HG03135 (cell line): ENCODE results near the gene IRS2.

Experiments used
- ATAC-seq: cut with Tn5 transposase; IDR thresholded peaks from one replicate; pipeline ENCODE4 v1.9.1; 2021; ENCODE audit warnings: mild to moderate bottlenecking, moderate library complexity; ENCODE audit not compliant: unreplicated experiment

Gene IRS2

DNA sequence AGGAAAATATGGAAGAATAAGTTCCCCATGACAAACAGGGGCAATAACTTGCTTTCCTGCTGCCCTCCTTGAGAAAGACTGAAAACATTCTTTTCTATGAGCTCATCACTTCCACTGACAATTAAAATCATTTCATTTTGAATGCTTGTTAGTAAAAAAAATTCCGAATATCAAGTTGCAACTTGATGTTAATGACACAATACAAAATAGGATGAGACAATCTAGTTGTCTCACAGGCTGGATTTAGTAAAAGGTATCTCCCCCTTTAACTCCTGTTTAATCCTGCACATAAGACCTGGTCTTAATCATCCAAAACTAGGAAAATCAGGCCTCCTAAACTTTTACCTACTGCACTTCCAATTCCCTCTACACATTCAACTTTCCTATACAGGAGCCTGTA, 24.7 kb downstream of the IRS2 start:
- ATAC-seq: no peak

GRCh38 chr13:109760951-109761350, 25.4 kb downstream of the IRS2 start:
- no peak for ATAC-seq

DNA sequence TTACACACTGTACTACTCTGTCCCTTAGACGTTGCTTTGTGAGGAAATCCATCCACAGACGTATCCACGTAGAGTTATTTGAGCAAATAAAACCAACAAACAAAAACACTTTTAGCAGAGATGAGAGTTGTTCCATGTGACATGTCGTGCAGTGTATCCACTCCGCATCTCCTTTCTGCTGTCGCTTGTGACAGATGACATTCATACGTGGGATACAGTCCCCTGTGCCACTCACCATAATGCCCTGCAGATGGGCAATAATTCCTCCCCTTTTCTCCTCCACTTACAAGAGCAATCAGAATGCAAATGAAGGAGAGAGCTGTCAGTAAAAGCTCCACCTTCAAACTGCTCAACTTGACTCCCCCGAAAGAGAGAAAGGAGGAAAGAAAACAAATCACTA, 26.0 kb downstream of the IRS2 start:
- ATAC-seq: no peak

DNA sequence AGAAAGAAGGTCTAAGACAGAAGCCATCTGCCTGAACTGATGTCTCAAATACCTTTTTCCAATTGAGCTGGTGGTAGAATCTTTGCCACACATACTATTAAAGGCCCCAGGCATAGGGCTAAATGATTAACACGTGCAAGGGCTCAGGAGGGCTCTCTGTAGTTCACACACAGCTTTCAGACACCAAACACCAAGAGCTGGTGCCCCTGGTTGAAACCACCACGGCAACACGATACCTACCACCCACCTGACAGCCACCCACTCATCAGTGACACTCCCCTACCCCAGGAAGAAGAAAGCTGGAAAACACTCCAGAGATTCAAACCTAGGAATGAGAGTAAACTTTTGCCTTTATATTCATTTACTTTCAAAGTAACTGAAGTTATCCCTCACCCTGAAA, 26.8 kb downstream of the IRS2 start:
- ATAC-seq: no peak

DNA sequence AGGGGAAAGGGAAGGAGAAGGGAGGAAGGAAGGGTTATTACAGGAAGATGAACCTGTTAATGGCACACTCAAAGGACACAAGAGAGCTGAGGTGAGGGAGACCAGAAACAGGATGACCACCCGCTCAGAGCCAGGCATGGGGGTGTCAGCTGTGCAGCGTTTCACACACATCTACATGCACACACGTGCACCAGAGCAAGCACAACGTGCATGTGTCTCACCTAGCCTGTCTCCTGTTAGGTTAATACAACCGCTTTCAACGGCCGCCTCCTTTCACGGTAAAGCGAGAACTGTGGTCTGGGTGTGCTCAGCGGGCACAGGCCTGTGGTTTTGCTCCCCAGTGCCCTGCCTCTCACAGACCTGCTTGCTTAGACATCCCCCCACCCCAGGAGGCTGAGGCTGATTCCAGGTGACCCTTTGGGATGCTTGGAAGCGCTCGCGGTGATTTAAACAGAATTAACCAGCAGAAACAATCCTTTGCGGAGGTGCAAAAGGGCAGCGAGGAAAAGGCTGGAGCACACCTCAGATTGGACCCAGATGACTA, 27.4 kb downstream of the IRS2 start:
- ATAC-seq: no peak

DNA sequence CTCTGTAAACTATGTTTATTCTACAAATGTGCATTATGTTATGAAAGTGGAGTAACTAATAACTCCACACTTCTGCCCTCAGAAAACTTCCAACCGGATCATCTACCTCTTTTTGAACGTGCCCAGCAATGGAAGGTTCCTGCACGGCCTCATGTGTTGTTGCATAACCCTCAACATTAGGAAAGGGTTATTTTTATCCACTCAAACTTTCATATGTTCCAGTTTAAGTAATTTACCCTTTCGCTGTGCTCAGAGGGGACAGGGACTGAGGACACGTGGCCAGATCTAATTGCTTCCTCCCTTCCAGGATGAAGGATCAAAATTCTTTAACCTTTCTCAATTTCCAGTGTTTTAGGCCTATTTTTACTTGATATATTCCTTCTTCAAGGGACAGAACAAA, 29.6 kb downstream of the IRS2 start:
- no peak for ATAC-seq

DNA sequence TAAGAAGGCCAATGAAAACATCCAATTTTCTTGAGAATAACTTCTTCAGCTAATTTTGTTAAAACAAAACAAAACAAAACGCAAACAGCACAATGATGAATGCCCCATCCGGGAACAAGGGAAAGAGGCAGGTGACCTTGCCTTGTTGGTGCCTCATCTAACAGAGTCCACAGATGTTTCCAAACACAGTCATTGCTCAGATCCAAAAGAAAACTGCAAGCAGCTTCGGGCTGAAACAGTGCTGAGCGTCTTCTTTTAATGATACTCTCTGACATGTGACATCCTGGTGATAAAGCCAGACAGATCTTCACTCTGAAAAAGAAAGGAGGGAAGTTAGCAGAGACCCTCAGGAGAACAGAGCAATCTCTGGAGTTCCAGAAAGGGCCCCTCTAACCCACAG, 30.4 kb downstream of the IRS2 start:
- ATAC-seq: no peak

DNA sequence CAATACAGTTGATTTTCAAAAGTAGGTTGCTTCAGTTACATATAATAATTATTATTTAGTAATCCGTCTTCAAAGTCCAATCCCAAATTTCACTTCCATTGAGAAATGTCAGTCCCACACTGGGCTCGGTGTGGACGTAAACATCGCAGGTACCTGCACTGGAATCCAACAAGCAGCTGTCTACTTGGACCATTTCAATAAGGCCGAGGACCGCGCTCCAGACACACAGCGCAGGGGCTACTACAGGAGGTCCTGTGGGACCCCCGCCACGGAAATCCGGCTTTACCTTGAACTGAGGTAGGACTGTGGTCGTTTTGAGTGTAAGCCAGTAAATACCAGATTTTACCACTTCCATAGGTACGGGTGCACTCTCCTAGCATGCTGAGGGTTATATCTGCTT, 30.8 kb downstream of the IRS2 start:
- no peak for ATAC-seq

DNA sequence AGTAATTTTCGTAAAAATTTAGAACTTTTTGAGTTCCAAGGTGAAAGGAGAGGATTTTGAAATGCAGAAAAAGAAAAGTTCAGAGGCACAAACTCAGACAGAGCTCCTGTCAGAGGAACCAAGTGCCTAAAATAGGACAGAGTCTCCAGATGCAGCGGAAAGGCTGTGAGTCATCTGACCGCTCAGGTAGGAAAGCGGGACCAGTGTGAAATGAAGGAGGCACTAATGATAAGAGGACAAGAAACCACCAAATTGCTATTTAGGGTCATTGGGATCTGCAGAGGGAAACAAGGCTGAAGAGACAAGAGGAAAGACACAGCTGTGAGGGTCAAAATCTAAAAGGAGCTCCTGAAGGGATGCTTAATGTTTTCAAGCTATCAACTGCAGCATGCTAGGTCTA, 34.9 kb downstream of the IRS2 start:
- no peak for ATAC-seq

GRCh38 chr13:109750221-109750775, 36.1 kb downstream of the IRS2 start:
- ATAC-seq: no peak

DNA sequence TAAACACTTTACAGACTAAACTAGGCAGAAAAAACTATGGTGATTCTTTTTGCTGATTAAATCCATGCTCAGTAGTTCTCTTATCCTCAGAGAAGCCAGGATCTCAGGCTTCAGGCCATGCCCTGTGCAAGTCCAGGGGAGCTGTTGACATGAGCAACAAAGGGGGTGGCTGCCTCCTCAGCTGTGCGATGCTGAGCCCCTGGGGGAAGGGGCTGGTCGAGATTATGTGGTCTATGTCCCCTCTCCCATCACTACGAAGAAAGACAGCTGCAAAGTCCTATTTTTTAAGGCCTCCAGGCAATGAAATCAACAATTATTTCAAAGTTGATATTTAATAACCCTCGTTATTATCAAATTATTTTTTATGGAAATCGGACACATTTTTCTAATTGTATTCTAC, 37.0 kb downstream of the IRS2 start:
- no peak for ATAC-seq

GRCh38 chr13:109748677-109749076, 37.7 kb downstream of the IRS2 start:
- no peak for ATAC-seq

DNA sequence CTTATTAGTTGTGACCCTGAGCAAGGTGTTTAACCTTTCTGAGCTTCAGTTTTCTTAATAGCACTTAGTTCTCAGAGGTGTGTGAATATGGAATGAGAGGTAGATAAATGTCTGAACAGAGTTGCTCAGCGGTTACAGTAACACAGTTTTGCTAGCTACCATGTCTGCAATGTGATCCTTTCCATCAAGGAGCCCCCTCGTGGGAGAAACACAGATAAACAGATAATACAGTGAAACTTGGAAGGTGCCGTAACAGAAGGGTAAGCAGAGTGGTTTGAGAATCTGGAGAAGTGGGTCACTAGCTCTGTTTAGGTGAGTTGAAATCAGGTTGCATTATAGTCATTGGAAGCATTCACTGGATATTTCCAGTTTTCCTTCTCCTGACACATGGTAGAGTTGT, 38.9 kb downstream of the IRS2 start:
- no peak for ATAC-seq

DNA sequence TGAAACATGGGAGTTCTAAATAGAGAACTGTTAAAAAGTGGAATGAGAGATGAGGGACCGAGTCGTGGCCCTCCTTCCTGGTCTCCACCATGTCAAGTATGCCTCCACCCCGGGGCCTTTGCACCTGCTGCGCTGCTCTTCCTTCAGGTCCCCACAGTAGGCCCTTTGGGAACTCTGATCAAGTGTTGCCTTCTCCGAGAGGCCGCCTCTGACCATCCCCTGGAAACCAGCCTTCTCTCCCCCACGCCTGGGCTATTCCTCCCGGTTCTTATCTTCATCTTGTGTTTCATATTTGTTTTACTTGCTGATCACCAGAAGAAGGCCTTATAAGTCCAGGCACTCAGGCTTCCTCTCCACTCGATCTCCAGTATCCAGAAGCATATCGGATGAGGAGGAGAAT, 40.0 kb downstream of the IRS2 start:
- ATAC-seq: no peak

DNA sequence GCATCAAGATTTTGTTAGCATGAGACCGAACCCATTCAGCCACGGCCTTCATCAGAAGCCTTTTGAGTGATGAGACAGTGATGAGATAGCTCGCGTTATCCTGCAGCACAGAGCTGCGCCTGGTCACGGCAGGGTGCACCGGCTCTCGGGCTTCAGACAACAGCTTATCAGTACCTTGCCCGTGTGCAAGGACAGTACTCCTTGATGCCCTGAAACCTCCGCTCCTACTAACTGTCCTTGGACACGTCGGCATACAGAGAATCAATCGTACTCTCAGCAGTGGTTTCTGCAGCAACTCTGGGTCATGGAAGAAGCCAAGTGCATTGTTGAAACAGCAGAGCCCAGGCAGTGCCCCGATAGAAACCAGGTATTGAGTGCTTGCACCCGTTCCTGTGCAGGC, 40.7 kb downstream of the IRS2 start:
- ATAC-seq: no peak

GRCh38 chr13:109745060-109745459, 41.3 kb downstream of the IRS2 start:
- no peak for ATAC-seq

DNA sequence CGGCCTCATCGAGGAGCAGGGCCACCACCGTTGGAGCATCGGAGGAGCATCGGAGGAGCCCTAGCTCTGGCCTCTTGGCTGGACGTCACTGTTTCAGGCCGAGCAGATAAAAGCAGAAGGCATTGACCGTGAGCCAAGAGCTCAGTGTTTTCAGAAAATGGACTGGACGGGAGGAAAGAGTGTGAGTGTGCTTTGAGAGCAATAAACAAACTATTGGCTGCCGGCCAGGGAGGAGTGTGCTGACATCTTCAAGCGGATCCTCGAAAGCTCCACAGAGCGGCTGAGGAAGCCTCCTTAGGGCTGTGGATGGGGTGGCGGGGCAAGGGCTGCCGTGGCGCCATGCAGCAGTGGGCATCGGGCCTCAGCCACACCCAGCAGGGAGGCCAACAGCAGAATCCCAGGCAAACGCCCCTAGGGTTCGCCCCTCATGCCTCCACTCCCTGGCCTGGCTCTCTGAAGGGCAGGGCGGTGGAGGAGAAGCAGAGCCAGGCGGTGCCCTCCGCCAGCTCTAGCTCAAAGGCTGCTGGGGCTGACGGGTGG, 41.8 kb downstream of the IRS2 start:
- ATAC-seq: no peak

DNA sequence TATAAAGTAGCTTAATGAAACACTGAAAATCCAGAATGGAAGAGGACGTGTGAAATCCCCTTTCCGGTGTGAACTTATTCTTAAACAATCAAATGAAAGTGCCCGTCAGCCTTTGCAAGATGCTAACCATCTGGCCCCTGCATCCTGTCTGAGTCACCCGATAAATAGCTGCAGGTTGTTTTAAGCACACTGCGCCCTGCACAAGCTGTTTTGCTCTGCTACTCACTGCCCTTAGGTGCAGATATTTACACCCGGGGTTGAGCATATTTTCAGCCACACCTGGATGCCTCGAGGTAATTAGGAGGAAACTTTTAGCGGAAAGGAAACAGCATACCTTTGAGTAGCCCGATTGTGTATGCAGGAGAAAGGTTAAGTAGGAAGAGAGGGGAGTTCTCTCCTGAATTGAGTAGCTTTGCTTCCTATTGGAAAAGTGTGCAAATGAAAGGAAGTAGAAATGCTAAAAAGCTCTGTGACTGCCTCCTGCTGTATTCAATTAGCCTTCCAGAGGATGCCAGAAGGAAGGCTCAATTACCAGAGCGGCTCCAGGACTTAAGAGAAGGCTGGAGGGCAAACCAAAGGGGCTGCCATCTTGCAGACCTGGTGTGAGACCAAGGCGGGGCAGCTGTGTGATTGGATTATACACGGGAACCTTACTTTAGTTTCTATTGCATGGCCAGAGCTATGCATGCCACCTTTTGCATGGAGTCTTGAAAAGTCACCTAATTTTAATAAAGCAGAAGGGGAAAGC, 42.5 kb downstream of the IRS2 start:
- ATAC-seq: no peak

- no peak for ATAC-seq
These were observed 44.4 kb downstream of the IRS2 start for GRCh38 chr13:109741966-109742365.

DNA sequence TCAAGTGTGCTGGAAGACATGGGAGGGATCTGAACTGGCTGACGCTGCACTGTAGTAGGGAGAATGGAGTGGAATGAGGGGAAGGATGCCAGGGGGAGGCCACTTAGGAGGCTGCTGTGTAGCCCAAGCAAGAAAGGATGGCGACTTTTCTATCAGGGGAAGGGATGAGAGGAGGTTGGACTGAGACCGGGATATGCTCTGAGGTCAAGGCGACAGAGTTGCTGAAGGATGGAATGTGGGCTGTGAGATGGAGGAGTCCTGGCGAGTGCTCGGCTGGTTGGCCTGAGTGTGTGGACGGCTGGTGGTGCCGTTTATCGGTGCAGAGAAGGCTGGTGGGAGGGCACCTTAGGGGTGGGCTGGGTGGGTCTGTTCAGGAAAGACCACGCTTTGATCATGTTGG, 45.7 kb downstream of the IRS2 start:
- ATAC-seq: no peak

- ATAC-seq: no peak
These were observed 46.3 kb downstream of the IRS2 start for GRCh38 chr13:109740121-109740520.

DNA sequence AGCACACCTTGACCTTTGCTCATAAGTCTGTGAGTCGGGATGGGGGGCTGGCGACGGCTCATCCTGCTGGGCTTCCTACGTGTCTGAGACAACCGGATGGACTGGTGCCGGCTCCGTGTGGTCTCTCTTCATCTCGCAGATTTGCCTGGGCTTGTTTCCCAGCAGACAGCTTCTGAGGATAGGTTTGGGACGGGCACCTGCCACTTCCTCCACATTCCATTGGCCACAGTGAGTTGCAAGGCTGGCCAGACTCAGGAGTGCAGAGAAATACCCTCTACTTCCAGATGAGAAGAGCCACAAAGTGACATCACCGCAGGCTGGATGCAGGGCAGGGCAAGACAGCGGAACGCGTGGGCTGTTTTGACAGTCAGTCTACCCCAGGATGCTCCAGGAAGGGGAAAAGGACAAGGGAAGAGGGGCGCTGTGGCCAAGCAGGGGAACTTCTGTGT, 48.1 kb downstream of the IRS2 start:
- ATAC-seq: no peak
